Right lobe of liver (tissue), 6 donors: ENCODE results near the gene GNMT. TPM values are rescaled to one million over a fixed set of nuclear protein-coding genes. Genes with fewer than 3 reads are reported as not detected.
A peak's percentile ranks its signal among the peaks of the same experiment; 100 is the strongest.

Source experiments
- ATAC-seq, 4 donors: fragments of 200-7000 bp; cut with Tn5 transposase; one replicate each; pipeline ENCODE4 v1.9.1; 2020; ENCODE audit warnings: mild to moderate bottlenecking in 4 of 4, moderate library complexity in 4 of 4
- DNase-seq, 3 donors: peaks; one replicate each; pipeline ENCODE4 v3.0.0-alpha.2; 2020
- H3K27ac ChIP-seq, 3 donors: fragments of 200-600 bp; one replicate each; pipeline ENCODE4 v1.8.0; 2022
- H3K27me3 ChIP-seq, 2 donors: fragments of 200-600 bp; one replicate each; pipeline ENCODE4 v1.8.0; 2022
- H3K36me3 ChIP-seq, 4 donors: fragments of 200-600 bp; sonication (generic) in 1 of 4; one replicate each; pipeline versions ENCODE4 v1.5.1 to v1.8.0; 2017 to 2022; ENCODE audit warnings: control low read depth in 1 of 4
- H3K4me1 ChIP-seq, 4 donors: fragments of 200-600 bp; sonication (generic) in 1 of 4; one replicate each; pipeline versions ENCODE4 v1.5.1 to v1.8.0; 2017 to 2022; ENCODE audit warnings: control low read depth in 1 of 4
- H3K4me3 ChIP-seq, 3 donors: fragments of 200-600 bp; one replicate each; pipeline ENCODE4 v1.8.0; 2022
- H3K9me3 ChIP-seq, 4 donors: fragments of 200-600 bp; sonication (generic) in 1 of 4; one replicate each; pipeline versions ENCODE4 v1.5.1 to v1.8.0; 2017 to 2022; ENCODE audit warnings: control low read depth in 1 of 4
- POLR2A ChIP-seq: fragments of 450-650 bp; IDR thresholded peaks from one replicate; pipeline ENCODE4 v1.6.1; 2017; ENCODE audit warnings: antibody characterized with exemption, mild to moderate bottlenecking
- WGBS: methylation state at CpG from one replicate; pipeline ENCODE4 v1.1.6; 2018; ENCODE audit warnings: low coverage, low lambda C conversion rate; ENCODE audit not compliant: insufficient coverage; ENCODE audit errors: missing lambda C conversion rate; 5-methylcytosine and 5-hydroxymethylcytosine counted together
- intact Hi-C, 2 donors: fragments of 100-400 bp; cut with DNase I; formaldehyde crosslinking; loops; one replicate each; pipeline versions ENCODE4 v1.11.2 to v1.14.1; 2022
- total RNA-seq, 6 experiments: library from RNA; depleted of rRNA in 2 of 6; stranded (reverse); fragments of >200 nt in 2 of 6; fragmentation: NEBNext Ultra II Directional in 3 of 6; extraction: Animal tissue kit (Norgen Biotek cat#: 25700) in 3 of 6; gene quantifications; one replicate each; pipeline versions ENCODE4 v1.1.0 to v1.2.4, GENCODE V29; 2016 to 2023
- TF ChIP-seq, protein P1 (sequence below), 4 donors: fragments of 200-600 bp in 3 of 4; fragments of 450-650 bp in 1 of 4; IDR thresholded peaks; one replicate each; pipeline versions ENCODE4 v1.5.1 to v1.8.0; 2016 to 2022; ENCODE audit warnings: antibody characterized with exemption in 4 of 4, mild to moderate bottlenecking in 2 of 4
- donor health status: DM: no; HTN: yes; CAD: no.
- donor health status: DM: no; HTN: no; CAD: no.
- donor health status: DM: no; HTN: no; CAD: no.
- donor health status: DM: no; HTN: yes; CAD: no.
- donor health status: DM: no; HTN: yes; CAD: no.

GNMT gene
- total RNA-seq, 6 experiments from 2014 or later, result 13.7 to 470 (median 107) TPM

DNA sequence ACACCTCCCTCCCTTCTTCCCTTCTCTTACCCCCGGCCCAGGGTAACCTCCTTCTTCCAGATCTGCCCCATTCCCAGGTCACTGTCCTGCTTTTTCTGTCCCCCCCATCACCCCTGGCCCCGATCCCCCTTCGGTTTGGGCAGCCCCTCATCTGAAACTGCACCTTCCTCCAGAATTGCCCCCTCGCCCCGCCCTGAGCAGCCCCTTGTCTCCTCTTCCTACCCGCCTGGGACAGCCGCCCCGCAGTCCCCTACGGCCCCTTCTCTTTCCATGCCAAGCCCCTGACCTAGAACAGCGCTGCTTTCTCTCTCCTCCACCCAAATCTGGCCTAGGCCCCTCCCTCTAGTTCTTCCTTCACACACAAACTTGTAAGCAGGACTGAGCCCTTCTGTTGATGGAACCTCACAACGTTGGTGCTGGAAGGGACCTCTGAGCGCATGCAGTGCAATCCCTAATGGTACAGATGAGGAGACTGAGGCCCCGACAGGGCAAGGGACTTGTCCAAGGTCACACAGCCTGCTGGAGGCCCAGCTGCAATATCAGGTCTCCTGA is 24.4 kb downstream of the GNMT start:
- Histone ChIP-seq H3K27ac (peak overlapping the region in 2 of 3 donors; percentile 52 to 57), H3K9me3 (no peaks in the 10 kb centered on the region), H3K27me3 (no peaks in the 10 kb centered on the region), H3K4me1 (peaks cover 0 to 20% (median 3%) of the 10 kb centered on the region in 4 donors), H3K36me3 (peaks cover 0 to 7% (median 0%) of the 10 kb centered on the region in 4 donors), H3K4me3 (peak overlapping the region; percentile 87 to 90 (median 89))
- WGBS, result 8% methylated on average over 13 of the region's 13 CpGs
- intact Hi-C loops, result loop anchor here in 1 of 2 donors (10.0 kb wide), 1 partner anchor 60 kb away; the partner anchor contains the start of gene CNPY3
- DNase-seq (peak in 1 of 3 donors; percentile 33), ATAC-seq (no peak)
- no peak for TF ChIP-seq POLR2A
- TF ChIP-seq, protein P1, sequence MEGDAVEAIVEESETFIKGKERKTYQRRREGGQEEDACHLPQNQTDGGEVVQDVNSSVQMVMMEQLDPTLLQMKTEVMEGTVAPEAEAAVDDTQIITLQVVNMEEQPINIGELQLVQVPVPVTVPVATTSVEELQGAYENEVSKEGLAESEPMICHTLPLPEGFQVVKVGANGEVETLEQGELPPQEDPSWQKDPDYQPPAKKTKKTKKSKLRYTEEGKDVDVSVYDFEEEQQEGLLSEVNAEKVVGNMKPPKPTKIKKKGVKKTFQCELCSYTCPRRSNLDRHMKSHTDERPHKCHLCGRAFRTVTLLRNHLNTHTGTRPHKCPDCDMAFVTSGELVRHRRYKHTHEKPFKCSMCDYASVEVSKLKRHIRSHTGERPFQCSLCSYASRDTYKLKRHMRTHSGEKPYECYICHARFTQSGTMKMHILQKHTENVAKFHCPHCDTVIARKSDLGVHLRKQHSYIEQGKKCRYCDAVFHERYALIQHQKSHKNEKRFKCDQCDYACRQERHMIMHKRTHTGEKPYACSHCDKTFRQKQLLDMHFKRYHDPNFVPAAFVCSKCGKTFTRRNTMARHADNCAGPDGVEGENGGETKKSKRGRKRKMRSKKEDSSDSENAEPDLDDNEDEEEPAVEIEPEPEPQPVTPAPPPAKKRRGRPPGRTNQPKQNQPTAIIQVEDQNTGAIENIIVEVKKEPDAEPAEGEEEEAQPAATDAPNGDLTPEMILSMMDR (IDR thresholded peaks at IDR 0.05), result no peak

DNA sequence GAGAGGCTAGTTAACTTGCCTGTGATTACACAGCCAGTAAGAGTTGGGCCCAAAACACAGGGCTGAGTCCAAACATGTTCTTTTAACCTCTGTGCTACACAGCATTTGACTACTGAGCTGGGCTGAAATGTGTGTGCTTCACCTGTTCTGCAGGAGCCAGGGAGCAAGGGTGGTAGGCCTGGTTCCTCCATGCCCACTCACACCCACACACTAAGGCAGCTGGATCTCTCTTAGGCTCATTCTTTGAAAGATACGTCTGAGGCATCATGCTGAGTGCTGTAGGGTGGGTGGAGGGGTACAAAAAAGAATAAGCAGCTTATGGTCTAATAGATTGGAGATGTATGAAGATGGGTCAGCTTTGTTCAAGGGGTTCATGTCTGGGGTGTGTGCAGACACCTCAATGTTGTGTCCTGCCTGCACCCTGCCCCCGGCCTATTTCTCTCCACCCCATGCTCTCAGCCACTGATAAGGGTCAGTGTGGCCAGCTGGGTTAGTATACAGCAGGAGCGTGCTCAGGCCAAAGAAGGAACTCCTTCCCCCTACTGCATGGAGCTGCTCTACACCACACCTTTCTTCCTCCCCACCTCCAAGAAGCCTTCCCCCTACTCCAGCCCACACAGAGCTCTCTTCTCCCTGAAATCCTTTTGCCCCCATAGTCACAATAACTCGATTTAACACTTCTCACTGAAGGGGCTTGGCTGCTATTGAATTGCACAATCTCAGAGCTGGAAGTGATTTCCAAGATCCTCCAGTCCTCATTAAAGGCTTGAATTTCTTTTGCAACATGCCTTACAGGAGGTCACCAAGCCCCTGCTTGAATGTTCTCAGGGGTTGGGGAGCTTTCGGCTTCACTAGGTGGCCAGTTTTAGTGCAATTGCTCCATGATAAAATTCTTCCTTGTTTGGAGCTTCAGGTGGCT is 27.2 kb downstream of the GNMT start:
- 83% methylated on average over 2 of the region's 5 CpGs for WGBS

DNA sequence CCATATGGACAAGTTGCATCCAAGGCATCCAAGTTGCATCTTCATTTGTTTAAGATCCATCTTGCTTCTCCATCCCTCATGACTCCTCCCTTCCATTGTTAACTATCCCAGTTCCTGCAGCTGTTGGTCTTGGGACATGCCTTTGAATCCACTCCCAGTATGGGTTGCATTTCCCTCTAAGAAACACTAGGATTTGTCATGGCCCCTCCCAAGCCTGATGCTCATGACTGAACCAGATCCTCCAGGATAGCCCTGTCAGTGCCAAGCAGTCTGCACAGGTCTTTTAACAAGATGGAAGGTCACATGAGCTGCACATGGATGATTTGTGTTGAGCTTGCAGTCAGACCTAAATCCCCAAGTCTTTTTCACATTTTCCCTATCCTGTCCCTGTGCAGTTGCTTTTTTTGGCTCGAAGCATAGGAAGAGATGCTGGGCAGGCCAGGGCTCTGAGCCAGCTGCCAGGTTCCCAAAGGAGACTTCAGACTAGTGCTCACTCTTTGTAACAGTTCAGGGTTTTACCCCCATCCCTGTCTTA is 28.0 kb downstream of the GNMT start:
- Histone ChIP-seq H3K36me3 (peaks cover 0 to 13% (median 0%) of the 10 kb centered on the region in 4 donors), H3K4me3 (no peak overlapping the region), H3K4me1 (peaks cover 0 to 18% (median 3%) of the 10 kb centered on the region in 4 donors), H3K27me3 (no peaks in the 10 kb centered on the region), H3K27ac (no peak overlapping the region), H3K9me3 (no peaks in the 10 kb centered on the region)
- DNase-seq, result no peak
- TF ChIP-seq, protein P1 (IDR thresholded peaks at IDR 0.05), result no peak
- no peak for TF ChIP-seq POLR2A
- intact Hi-C loops, result loop anchor here in 1 of 2 donors (10.0 kb wide), 1 partner anchor 64 kb away; the partner anchor contains the start of gene CNPY3
- WGBS, result 50% methylated on average over 1 of the region's 1 CpG
- no peak for ATAC-seq

More for the DNA sequence above, 27.2 kb downstream of the GNMT start:
- Histone ChIP-seq H3K36me3 (peaks cover 0 to 13% (median 0%) of the 10 kb centered on the region in 4 donors), H3K9me3 (no peaks in the 10 kb centered on the region), H3K27ac (no peak overlapping the region), H3K4me3 (no peak overlapping the region), H3K4me1 (peaks cover 0 to 19% (median 3%) of the 10 kb centered on the region in 4 donors), H3K27me3 (no peaks in the 10 kb centered on the region)
- ATAC-seq (no peak), DNase-seq (no peak)
- intact Hi-C loops, result loop anchor here in 1 of 2 donors (10.0 kb wide), 1 partner anchor 63 kb away; the partner anchor contains the start of gene CNPY3
- no peak for TF ChIP-seq POLR2A
- TF ChIP-seq, protein P1 (IDR thresholded peaks at IDR 0.05), result no peak

DNA sequence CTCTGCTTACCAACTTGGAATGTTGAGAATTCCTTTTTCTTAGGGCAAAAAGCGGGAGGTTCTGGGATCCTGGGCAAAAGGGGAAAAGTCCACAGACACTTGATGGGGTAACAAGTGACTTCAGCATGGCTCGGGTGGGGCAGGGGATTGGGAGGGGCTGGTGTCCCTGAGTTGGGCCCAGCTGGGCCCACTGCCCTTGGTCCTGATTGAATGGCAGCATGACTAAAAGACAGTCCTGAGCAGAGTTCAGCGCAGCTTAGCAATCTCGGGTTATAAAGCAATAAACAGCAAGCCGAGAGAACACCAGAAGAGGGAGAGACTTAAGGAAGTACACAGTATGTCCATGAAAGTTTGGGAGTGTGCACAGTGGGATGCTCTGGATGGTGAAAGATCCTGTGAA is 29.4 kb downstream of the GNMT start:
- 85% methylated on average over 3 of the region's 5 CpGs for WGBS
- ATAC-seq (no peak), DNase-seq (no peak)
- Histone ChIP-seq H3K27ac (no peak overlapping the region), H3K4me3 (no peak overlapping the region), H3K36me3 (peaks cover 0 to 13% (median 0%) of the 10 kb centered on the region in 4 donors), H3K27me3 (no peaks in the 10 kb centered on the region), H3K4me1 (peaks cover 0 to 13% (median 3%) of the 10 kb centered on the region in 4 donors), H3K9me3 (no peaks in the 10 kb centered on the region)
- intact Hi-C loops, result loop anchor here in 1 of 2 donors (10.0 kb wide), 1 partner anchor 65 kb away; the partner anchor contains the start of gene CNPY3
- TF ChIP-seq POLR2A, result no peak
- TF ChIP-seq, protein P1 (IDR thresholded peaks at IDR 0.05), result no peak
